ENCODE data around the gene LRRN2.

The LRRN2 gene

DNA sequence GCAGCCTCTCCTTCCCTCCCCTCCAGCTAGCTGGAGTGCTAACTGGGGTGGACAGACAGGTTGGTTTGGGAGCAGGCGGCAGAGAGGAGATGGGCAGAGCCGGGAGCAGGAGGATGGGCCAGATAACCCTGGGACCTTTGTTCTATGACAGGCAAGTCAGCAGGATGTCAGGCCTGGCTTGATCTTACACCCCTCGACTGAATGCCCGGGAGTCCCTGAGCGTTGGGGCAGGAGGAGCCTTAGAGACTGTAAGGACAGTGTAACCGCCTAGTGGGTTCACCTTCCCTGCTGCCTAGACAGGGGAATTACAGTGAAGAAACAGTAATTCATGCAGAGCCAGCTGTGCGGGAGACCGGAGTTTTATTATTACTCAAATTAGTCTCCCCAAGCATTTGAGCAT, 109.1 kb downstream of the LRRN2 start:
- no peak for DNase-seq (ENCODE audit: low spot score)
- in situ Hi-C loops (cut with MboI; ENCODE audit: low pct_unique_long_range_greater_than_20kb, low sequenced_read_pairs, unreplicated experiment), result no loop called here
- TF ChIP-seq, protein P1, sequence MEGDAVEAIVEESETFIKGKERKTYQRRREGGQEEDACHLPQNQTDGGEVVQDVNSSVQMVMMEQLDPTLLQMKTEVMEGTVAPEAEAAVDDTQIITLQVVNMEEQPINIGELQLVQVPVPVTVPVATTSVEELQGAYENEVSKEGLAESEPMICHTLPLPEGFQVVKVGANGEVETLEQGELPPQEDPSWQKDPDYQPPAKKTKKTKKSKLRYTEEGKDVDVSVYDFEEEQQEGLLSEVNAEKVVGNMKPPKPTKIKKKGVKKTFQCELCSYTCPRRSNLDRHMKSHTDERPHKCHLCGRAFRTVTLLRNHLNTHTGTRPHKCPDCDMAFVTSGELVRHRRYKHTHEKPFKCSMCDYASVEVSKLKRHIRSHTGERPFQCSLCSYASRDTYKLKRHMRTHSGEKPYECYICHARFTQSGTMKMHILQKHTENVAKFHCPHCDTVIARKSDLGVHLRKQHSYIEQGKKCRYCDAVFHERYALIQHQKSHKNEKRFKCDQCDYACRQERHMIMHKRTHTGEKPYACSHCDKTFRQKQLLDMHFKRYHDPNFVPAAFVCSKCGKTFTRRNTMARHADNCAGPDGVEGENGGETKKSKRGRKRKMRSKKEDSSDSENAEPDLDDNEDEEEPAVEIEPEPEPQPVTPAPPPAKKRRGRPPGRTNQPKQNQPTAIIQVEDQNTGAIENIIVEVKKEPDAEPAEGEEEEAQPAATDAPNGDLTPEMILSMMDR (IDR thresholded peaks at IDR 0.05; ENCODE audit: extremely low read depth, insufficient read depth, missing control alignments), result no peak

DNA sequence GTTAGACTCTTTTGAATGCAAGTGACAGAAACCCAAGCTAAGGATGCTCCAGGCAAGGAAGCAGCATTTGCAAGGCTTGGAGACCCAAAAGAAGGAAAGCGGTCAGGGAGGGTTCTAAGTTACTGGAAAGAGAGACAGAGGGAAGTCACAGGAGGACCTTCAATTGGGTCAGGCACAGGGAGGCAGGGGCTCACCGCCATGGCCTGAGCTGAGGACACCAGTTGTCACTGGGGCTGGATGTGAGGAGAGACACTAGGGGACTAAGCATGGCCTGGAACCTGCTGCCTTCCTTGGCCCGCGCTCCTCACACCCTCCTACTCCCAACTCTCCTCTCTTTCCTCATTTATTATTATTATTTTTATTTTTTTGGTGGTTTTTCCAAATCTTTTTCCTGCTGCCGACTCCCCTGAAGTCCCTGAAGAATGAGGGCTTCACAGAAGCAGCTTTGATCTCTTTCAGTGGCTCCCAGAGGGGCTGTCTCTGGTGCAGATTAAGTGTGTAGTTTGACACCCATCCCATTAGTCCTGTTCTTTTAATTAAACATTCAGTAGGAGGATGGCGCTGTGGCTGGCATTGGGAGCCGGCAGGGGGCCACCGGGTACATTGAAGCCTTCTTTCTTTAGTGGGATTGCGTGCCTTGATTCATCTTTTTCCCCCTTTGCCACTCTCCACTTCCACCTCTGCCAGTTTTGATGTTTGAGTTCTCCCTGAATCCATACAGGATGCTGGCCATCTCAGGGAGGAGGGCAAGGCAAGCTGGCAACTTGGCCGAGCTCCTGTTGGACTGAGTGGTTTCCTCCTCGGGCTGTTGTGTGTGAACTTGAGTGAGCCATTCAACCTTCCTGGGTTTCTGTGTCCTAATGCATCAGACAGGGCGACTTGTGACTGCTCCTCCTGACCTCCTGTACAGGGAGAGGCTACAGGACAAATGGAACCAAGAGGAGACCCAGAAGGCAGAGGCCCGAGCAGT, 110.0 kb downstream of the LRRN2 start:
- no peak for DNase-seq (ENCODE audit: low spot score)
- in situ Hi-C loops (cut with MboI; ENCODE audit: low pct_unique_long_range_greater_than_20kb, low sequenced_read_pairs, unreplicated experiment), result no loop called here
- TF ChIP-seq, protein P1 (IDR thresholded peaks at IDR 0.05; ENCODE audit: extremely low read depth, insufficient read depth, missing control alignments), result no peak

DNA sequence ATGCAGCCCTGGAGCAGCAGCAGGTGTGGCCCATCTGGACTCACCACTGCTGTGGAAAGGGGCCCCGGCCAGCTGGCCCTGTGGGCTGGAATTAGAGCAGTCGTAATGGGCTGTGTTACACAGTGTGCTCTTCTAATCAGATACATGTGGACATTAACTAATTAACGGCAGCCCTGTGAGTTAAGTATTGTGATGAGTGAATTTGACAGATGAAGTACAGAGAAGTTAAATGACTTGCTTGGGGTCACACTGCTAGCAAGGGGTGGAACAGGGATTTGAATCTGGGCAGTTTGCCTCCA, 110.7 kb downstream of the LRRN2 start:
- DNase-seq (ENCODE audit: low spot score), result no peak
- in situ Hi-C loops (cut with MboI; ENCODE audit: low pct_unique_long_range_greater_than_20kb, low sequenced_read_pairs, unreplicated experiment), result no loop called here
- TF ChIP-seq, protein P1 (IDR thresholded peaks at IDR 0.05; ENCODE audit: extremely low read depth, insufficient read depth, missing control alignments), result no peak

DNA sequence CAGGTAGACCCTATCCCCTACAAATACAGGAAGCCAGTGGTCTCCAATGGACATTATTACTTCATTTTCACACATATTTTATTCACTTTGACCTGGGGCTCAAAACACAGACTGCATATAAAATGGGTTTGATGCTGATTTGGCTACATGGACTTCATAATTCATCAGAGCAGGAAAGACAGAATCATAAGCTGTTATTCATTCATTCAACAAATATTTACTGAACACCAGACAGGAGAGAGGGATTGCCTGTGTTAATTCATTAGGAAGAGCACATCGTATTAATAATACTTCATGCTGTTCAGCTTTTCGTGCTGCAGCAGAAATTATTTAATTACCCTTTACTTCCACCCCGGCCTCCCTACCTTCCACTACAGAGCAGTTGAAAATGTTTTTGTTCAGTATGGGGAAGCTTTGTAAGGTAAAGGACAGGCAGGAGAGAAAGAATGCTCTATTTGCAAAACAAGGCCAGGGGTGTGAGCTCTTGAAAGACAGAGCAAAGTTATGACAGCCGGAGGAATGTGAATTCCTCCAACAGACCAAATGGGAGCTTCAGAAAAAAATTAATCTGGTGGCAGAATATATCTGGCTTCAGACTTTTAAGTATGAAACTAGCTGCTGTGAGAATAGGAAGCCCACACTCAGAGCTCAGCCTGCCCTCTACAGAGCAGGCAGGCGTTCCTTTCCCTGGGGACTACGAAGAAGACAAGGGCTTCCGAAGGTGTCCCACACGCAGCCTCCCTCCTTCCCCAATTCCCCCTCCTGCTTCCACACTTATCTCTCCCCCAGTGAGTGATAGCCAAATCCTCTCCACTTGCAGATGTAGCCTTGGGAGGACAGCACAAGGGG, 111.3 kb downstream of the LRRN2 start:
- TF ChIP-seq, protein P1 (IDR thresholded peaks at IDR 0.05; ENCODE audit: extremely low read depth, insufficient read depth, missing control alignments), result no peak
- in situ Hi-C loops (cut with MboI; ENCODE audit: low pct_unique_long_range_greater_than_20kb, low sequenced_read_pairs, unreplicated experiment), result no loop called here
- DNase-seq (ENCODE audit: low spot score), result no peak

DNA sequence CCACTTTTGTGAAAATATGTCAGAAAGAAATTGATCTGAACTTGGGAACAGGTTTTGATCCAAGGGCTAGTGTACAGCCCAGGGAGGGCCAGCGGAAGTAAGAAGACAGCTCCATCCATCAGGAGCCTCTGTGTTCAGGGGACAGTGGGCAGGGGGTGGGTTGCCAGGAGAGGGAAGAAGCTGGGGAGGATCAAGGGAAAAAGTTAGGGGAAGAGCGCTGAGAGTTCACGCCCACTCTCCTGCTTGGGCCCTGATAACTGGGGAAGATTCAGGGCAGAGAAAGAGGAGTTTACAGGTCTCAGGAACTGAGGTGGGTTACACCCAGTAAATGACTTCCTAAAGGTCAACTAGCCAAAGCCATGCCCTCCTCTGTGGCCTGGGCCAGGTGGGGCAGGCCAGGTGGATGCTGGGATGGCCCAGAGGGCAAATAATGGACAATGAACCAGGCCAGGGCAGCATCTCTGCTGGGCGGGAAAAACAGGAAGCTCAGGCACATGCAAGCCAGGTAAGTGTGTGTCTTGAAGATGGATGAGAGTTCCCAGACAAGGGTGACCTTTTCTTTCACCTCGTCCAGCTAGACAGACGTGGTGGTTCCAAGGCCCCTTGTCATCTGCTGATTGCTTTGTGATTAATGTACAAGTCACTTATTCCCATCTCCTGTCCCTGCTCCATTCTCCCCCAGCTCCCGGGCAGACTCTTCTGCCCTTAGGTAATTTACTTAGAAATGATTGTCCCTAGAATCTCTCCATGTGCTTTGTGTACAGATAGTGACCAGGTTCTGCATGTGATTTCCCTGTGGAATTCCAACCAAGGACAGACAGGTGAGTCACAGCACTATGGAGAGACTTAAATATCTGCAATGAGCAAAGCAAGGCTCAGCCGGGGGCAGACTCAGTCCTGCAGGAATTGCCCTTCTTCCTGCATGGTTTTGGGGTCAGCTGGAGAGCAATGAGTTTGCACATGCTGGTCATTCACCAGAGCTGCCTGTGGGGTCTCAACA, 112.3 kb downstream of the LRRN2 start:
- in situ Hi-C loops (cut with MboI; ENCODE audit: low pct_unique_long_range_greater_than_20kb, low sequenced_read_pairs, unreplicated experiment), result no loop called here
- TF ChIP-seq, protein P1 (IDR thresholded peaks at IDR 0.05; ENCODE audit: extremely low read depth, insufficient read depth, missing control alignments), result no peak
- DNase-seq (ENCODE audit: low spot score), result no peak

DNA sequence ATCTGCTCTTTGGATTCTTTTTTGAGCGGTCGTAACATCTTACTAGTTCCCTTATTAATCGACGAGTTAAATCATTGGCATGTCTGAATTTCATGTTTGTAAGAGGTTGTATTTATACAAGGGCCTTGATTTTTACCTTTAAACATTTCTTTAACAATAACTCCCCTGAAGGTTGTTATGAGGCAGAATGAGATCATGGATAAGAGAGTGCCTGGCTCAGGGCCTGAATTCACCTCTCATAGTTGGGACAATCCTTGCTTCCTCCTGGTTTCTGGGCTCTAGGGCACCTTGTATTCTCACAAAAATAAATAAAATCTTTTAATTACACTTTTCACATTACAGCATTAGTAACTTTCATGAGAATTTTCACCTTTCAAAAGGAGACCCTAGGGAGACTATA, 113.9 kb downstream of the LRRN2 start:
- in situ Hi-C loops (cut with MboI; ENCODE audit: low pct_unique_long_range_greater_than_20kb, low sequenced_read_pairs, unreplicated experiment), result no loop called here
- no peak for DNase-seq (ENCODE audit: low spot score)
- TF ChIP-seq, protein P1 (IDR thresholded peaks at IDR 0.05; ENCODE audit: extremely low read depth, insufficient read depth, missing control alignments), result no peak
